Measurements from ENCODE around the gene SFMBT1. TPM values are rescaled to one million over a fixed set of nuclear protein-coding genes. Genes with fewer than 3 reads are reported as not detected.

SFMBT1 gene
- total and polyA plus RNA-seq, 2 of the 4 experiments (the other 2 are of a cell fraction) = 1.0 to 1.8 TPM

DNA sequence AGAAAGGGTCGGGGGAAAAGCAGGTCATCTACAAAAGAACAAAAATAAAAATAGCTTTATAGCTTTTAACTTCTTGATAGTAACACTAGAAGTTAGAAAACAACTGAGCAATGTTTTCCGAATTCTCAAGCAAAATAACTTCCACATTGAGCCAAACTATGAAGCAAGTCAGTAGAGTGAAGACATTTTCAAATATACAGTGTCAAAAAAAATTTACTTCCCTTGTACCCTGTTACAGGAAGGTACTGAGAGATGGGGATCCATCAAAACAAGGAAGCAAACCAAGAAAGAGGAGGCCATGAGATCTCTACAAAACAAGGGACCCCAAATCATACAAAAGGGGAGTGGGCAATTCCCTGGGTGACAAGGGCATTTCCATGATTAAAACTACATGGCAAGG lies 121.9 kb downstream of the SFMBT1 start:
- TF ChIP-seq, protein P1, sequence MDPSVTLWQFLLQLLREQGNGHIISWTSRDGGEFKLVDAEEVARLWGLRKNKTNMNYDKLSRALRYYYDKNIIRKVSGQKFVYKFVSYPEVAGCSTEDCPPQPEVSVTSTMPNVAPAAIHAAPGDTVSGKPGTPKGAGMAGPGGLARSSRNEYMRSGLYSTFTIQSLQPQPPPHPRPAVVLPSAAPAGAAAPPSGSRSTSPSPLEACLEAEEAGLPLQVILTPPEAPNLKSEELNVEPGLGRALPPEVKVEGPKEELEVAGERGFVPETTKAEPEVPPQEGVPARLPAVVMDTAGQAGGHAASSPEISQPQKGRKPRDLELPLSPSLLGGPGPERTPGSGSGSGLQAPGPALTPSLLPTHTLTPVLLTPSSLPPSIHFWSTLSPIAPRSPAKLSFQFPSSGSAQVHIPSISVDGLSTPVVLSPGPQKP (IDR thresholded peaks at IDR 0.05; ENCODE audit: borderline replicate concordance, low read depth, low read length) = no peak
- TF ChIP-seq MXI1 (IDR thresholded peaks at IDR 0.05; ENCODE audit: borderline replicate concordance, low read depth, low read length) = no peak
- no peak for TF ChIP-seq CHD1 (IDR thresholded peaks at IDR 0.05; ENCODE audit: low read depth, low read length)
- no peak for TF ChIP-seq MAZ (IDR thresholded peaks at IDR 0.05; ENCODE audit: borderline replicate concordance, low read depth, low read length)
- TF ChIP-seq, protein P2, sequence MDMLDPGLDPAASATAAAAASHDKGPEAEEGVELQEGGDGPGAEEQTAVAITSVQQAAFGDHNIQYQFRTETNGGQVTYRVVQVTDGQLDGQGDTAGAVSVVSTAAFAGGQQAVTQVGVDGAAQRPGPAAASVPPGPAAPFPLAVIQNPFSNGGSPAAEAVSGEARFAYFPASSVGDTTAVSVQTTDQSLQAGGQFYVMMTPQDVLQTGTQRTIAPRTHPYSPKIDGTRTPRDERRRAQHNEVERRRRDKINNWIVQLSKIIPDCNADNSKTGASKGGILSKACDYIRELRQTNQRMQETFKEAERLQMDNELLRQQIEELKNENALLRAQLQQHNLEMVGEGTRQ (IDR thresholded peaks at IDR 0.05; ENCODE audit: low read depth, low read length) = no peak
- no peak for TF ChIP-seq NFE2L2 (IDR thresholded peaks at IDR 0.05; ENCODE audit: low read depth, low read length)
- no peak for TF ChIP-seq MAFK (IDR thresholded peaks at IDR 0.05; ENCODE audit: low read depth, low read length)
- no peak for TF ChIP-seq SMC3 (IDR thresholded peaks at IDR 0.05; ENCODE audit: low read depth, low read length)
- no peak for TF ChIP-seq CEBPB (IDR thresholded peaks at IDR 0.05; ENCODE audit: low read depth, low read length)
- TF ChIP-seq FOS (IDR thresholded peaks at IDR 0.05; ENCODE audit: low read depth, low read length) = no peak
- TF ChIP-seq, protein P3, sequence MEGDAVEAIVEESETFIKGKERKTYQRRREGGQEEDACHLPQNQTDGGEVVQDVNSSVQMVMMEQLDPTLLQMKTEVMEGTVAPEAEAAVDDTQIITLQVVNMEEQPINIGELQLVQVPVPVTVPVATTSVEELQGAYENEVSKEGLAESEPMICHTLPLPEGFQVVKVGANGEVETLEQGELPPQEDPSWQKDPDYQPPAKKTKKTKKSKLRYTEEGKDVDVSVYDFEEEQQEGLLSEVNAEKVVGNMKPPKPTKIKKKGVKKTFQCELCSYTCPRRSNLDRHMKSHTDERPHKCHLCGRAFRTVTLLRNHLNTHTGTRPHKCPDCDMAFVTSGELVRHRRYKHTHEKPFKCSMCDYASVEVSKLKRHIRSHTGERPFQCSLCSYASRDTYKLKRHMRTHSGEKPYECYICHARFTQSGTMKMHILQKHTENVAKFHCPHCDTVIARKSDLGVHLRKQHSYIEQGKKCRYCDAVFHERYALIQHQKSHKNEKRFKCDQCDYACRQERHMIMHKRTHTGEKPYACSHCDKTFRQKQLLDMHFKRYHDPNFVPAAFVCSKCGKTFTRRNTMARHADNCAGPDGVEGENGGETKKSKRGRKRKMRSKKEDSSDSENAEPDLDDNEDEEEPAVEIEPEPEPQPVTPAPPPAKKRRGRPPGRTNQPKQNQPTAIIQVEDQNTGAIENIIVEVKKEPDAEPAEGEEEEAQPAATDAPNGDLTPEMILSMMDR (conservative IDR thresholded peaks at IDR 0.05; ENCODE audit: low read depth, low read length) = no peak
- no peak for TF ChIP-seq RCOR1 (IDR thresholded peaks at IDR 0.05; ENCODE audit: insufficient replicate concordance, low read length)
- TF ChIP-seq BHLHE40 (IDR thresholded peaks at IDR 0.05; ENCODE audit: low read depth, low read length) = no peak
- no peak for TF ChIP-seq POLR2A (IDR thresholded peaks at IDR 0.05; ENCODE audit: low read depth, low read length)
- no peak for TF ChIP-seq RAD21 (IDR thresholded peaks at IDR 0.05; ENCODE audit: low read length)
- no peak for TF ChIP-seq RFX5 (IDR thresholded peaks at IDR 0.05; ENCODE audit: low read depth, low read length)
- intact Hi-C loops (cut with micrococcal nuclease) = no loop called here

More for the DNA sequence above, 121.9 kb downstream of the SFMBT1 start:
- no peak overlapping the region for H2BK15ac ChIP-seq (ENCODE audit: low read depth, low read length)
- BruUV-seq (replicated peaks) = no TSS peak
- ATAC-seq (ENCODE audit: low read depth) (no peak), DNase-seq (no peak)
- dilution Hi-C loops (cut with HindIII; ENCODE audit: low sequenced_read_pairs, unreplicated experiment) (no loop called here), in situ Hi-C loops (cut with MboI; ENCODE audit: low sequenced_read_pairs) (no loop called here)
- H3K23ac ChIP-seq (ENCODE audit: low read depth, low read length) = no peak overlapping the region
- H3K4ac ChIP-seq (ENCODE audit: low read depth, low read length) = no peak overlapping the region
- H2BK5ac ChIP-seq (ENCODE audit: low read depth, low read length, poor library complexity, severe bottlenecking) = no peak overlapping the region
- H2AFZ ChIP-seq (replicated peaks; ENCODE audit: low read length, poor library complexity) = no peak overlapping the region
- no peak overlapping the region for H2AK5ac ChIP-seq (ENCODE audit: low read depth, low read length)
- H3K36me3 ChIP-seq (ENCODE audit: control insufficient read depth, insufficient read depth, low read length) = no peaks in the 10 kb centered on the region
- no peak overlapping the region for H2AK9ac ChIP-seq (replicated peaks; ENCODE audit: low read depth, low read length, poor library complexity)
- no peaks in the 10 kb centered on the region for H3K4me1 ChIP-seq (ENCODE audit: control insufficient read depth, insufficient read depth, low read length)
- no peaks in the 10 kb centered on the region for H3K79me1 ChIP-seq (ENCODE audit: low read depth in 1 of 2, low read length in 2 of 2)
- no peak overlapping the region for H3K56ac ChIP-seq (ENCODE audit: extremely low read depth, insufficient read depth, low read length)
- H3K27ac ChIP-seq (ENCODE audit: insufficient read depth, low read length) = no peak overlapping the region
- no peak overlapping the region for H4K91ac ChIP-seq (ENCODE audit: insufficient read depth, low read depth, low read length)
- H3K9me3 ChIP-seq (ENCODE audit: control insufficient read depth, insufficient read depth, low read length) = no peaks in the 10 kb centered on the region
- ChIA-PET CTCF (no interaction called here), POLR2A (ENCODE audit: unreplicated experiment) (no interaction called here)
- no peaks in the 10 kb centered on the region for H3K27me3 ChIP-seq (ENCODE audit: control insufficient read depth, insufficient read depth, low read length)
- no peak overlapping the region for H3K9ac ChIP-seq (ENCODE audit: low read depth, low read length)
- H4K5ac ChIP-seq (ENCODE audit: low read depth, low read length) = no peak overlapping the region
- H3K4me2 ChIP-seq (ENCODE audit: low read depth, low read length) = no peak overlapping the region
- H4K20me1 ChIP-seq (ENCODE audit: insufficient read depth, low read length) = no peaks in the 10 kb centered on the region
- H4K8ac ChIP-seq (ENCODE audit: low read depth in 2 of 2, low read length in 2 of 2) = no peak overlapping the region
- no peak overlapping the region for H3K18ac ChIP-seq (ENCODE audit: low read depth, low read length)
- no peaks in the 10 kb centered on the region for H3K9me1 ChIP-seq (ENCODE audit: insufficient read depth, low read length)
- no peak overlapping the region for H3K14ac ChIP-seq (replicated peaks; ENCODE audit: low read depth, low read length)
- no peak overlapping the region for H3K4me3 ChIP-seq (ENCODE audit: insufficient read depth, low read depth, low read length)
- H2BK120ac ChIP-seq (ENCODE audit: low read depth, low read length) = no peak overlapping the region
- no peak overlapping the region for H2BK20ac ChIP-seq (ENCODE audit: low read depth, low read length)
- no CpG with 5 or more reads among the region's 2 CpGs for WGBS, 2 experiments (ENCODE audit: extremely low coverage in 2 of 2, insufficient read length in 1 of 2)

Measured in IMR-90 (cell line).